Activated CD4-positive, alpha-beta T cell treated with anti-CD3 and anti-CD28 coated beads, Interleukin-10, Interleukin-2, amounts not matched to agents 100 ng/mL and 50 ng/mL, durations not matched to agents 16 hours and 8 hours (primary cell): ENCODE data around the gene HLX.

Source experiments
- DNase-seq: peaks from one replicate; pipeline ENCODE4 v3.0.0-alpha.2; 2020

HLX gene

GRCh38 chr1:220901881-220902280, 22.6 kb downstream of the HLX start:
- DNase-seq: no peak

- no peak for DNase-seq
Observed at GRCh38 chr1:220902916-220903315, 23.7 kb downstream of the HLX start.

GRCh38 chr1:220904876-220905275, 25.6 kb downstream of the HLX start:
- no peak for DNase-seq

- no peak for DNase-seq
Observed at GRCh38 chr1:220905650-220906560, 26.7 kb downstream of the HLX start.

- DNase-seq: no peak
Observed at GRCh38 chr1:220906561-220907334, 27.5 kb downstream of the HLX start.

GRCh38 chr1:220908757-220909156, 29.5 kb downstream of the HLX start:
- DNase-seq: peak; percentile 7

- no peak for DNase-seq
Observed at GRCh38 chr1:220910021-220910420, 30.8 kb downstream of the HLX start.

GRCh38 chr1:220914283-220915116, 35.3 kb downstream of the HLX start:
- no peak for DNase-seq

GRCh38 chr1:220915117-220915440, 35.8 kb downstream of the HLX start:
- no peak for DNase-seq

- DNase-seq: no peak
Observed at GRCh38 chr1:220915954-220916353, 36.7 kb downstream of the HLX start.

- no peak for DNase-seq
Observed at GRCh38 chr1:220917101-220917500, 37.9 kb downstream of the HLX start.

GRCh38 chr1:220917535-220918209, 38.4 kb downstream of the HLX start:
- DNase-seq: no peak

- no peak for DNase-seq
Observed at GRCh38 chr1:220918285-220918951, 39.2 kb downstream of the HLX start.

- no peak for DNase-seq
Observed at GRCh38 chr1:220920967-220921366, 41.7 kb downstream of the HLX start.

GRCh38 chr1:220921498-220921897, 42.3 kb downstream of the HLX start:
- DNase-seq: no peak

GRCh38 chr1:220921971-220922635, 42.9 kb downstream of the HLX start:
- DNase-seq: no peak

- no peak for DNase-seq
Observed at GRCh38 chr1:220922951-220923350, 43.7 kb downstream of the HLX start.

- DNase-seq: no peak
Observed at GRCh38 chr1:220924331-220924970, 45.2 kb downstream of the HLX start.

- no peak for DNase-seq
Observed at GRCh38 chr1:220925707-220926106, 46.5 kb downstream of the HLX start.

- no peak for DNase-seq
Observed at GRCh38 chr1:220926146-220926545, 46.9 kb downstream of the HLX start.

GRCh38 chr1:220927442-220927841, 48.2 kb downstream of the HLX start:
- DNase-seq: no peak
